ENCODE data around the gene LAPTM5. TPM values are rescaled to one million over a fixed set of nuclear protein-coding genes. Genes with fewer than 3 reads are reported as not detected.

The LAPTM5 gene
- total and polyA plus RNA-seq, 10 of the 15 experiments (the other 5 are each of a cell fraction or from before 2014, with no cell fraction given), result 24.1 to 1,034 (median 687) TPM

- no peak for TF ChIP-seq NFYB (IDR thresholded peaks at IDR 0.05; ENCODE audit: insufficient read depth, low read depth, low read length)
- TF ChIP-seq POLR2A (IDR thresholded peaks at IDR 0.05; ENCODE audit: low read depth, low read length), result peak; percentile 62; the same call in 1 of the 2 replicates
- no peak for TF ChIP-seq SMAD1 (IDR thresholded peaks at IDR 0.05; ENCODE audit: low read depth, partially characterized antibody)
- no peak for TF ChIP-seq BRCA1 (IDR thresholded peaks at IDR 0.05; ENCODE audit: low read depth, low read length)
- TF ChIP-seq SIX5 (IDR thresholded peaks at IDR 0.05; ENCODE audit: low read depth, low read length, severe bottlenecking), result no peak
- TF ChIP-seq SP1 (IDR thresholded peaks at IDR 0.05; ENCODE audit: low read depth, low read length), result no peak
- no peak for TF ChIP-seq HCFC1 (IDR thresholded peaks at IDR 0.05; ENCODE audit: low read length)
- no peak for TF ChIP-seq ASH2L (IDR thresholded peaks at IDR 0.05; ENCODE audit: borderline replicate concordance, low read depth)
- no peak for TF ChIP-seq CBX3 (IDR thresholded peaks at IDR 0.05; ENCODE audit: borderline replicate concordance, low read depth)
- 0 out of 2 replicates have a peak, but pooled peaks have one; percentile 29 for TF ChIP-seq LARP7 (IDR thresholded peaks at IDR 0.05)
- TF ChIP-seq IKZF1 (conservative IDR thresholded peaks at IDR 0.05), result peak; percentile 69
- TF ChIP-seq NR2F1 (conservative IDR thresholded peaks at IDR 0.05), result peak; percentile 99
- TF ChIP-seq SREBF2 (IDR thresholded peaks at IDR 0.05; ENCODE audit: low read length), result no peak
- TF ChIP-seq ZBED1 (IDR thresholded peaks at IDR 0.05; ENCODE audit: borderline replicate concordance), result no peak
- TF ChIP-seq RELB (IDR thresholded peaks at IDR 0.05; ENCODE audit: low read depth), result no peak
- TF ChIP-seq FOS (IDR thresholded peaks at IDR 0.05; ENCODE audit: borderline replicate concordance, extremely low read depth, insufficient read length), result no peak
- TF ChIP-seq MYC (IDR thresholded peaks at IDR 0.05; ENCODE audit: insufficient read depth, insufficient read length, insufficient replicate concordance, low read length, severe bottlenecking), result no peak
- TF ChIP-seq GATAD2B (conservative IDR thresholded peaks at IDR 0.05; ENCODE audit: low read depth), result peak; percentile 90; the same call in 1 of the 2 replicates
- TF ChIP-seq KDM1A (IDR thresholded peaks at IDR 0.05; ENCODE audit: borderline replicate concordance), result no peak
- no peak for TF ChIP-seq ZNF622 (IDR thresholded peaks at IDR 0.05)
- no peak for TF ChIP-seq BMI1 (IDR thresholded peaks at IDR 0.05; ENCODE audit: borderline replicate concordance)
- no peak for TF ChIP-seq RBBP5 (conservative IDR thresholded peaks at IDR 0.05)
- no peak for TF ChIP-seq ZBTB33 (IDR thresholded peaks at IDR 0.05)
- TF ChIP-seq ZNF687 (IDR thresholded peaks at IDR 0.05), result peak; percentile 63
- TF ChIP-seq NFYA (IDR thresholded peaks at IDR 0.05; ENCODE audit: borderline replicate concordance, low read depth, low read length), result no peak
- TF ChIP-seq SUPT20H (IDR thresholded peaks at IDR 0.05; ENCODE audit: borderline replicate concordance, control insufficient read depth, low read depth, low read length), result no peak
Observed at GRCh38 chr1:30732277-30732996, 25.1 kb downstream of the LAPTM5 start (continued).

All from GM12878 (cell line).